ENCODE measurements around the gene C1RL.

GRCh38 chr12:7150356-7150755 is 41.3 kb upstream of the C1RL start:
- no peak for TF ChIP-seq CTCF (conservative IDR thresholded peaks at IDR 0.05; ENCODE audit: low read depth, low read length)
- TF ChIP-seq EZH2 (IDR thresholded peaks at IDR 0.05; ENCODE audit: borderline replicate concordance, low read depth, low read length, poor library complexity, severe bottlenecking), result no peak

Measured in A673 (cell line).